A204.1 (cell line): ENCODE results near the gene ELMOD2.

ENCODE experiments used
- FAIRE-seq: peaks from 2 replicates; lab custom pipeline; 2012; peaks lifted over from hg19 to GRCh38; lab: Jason Lieb, UNC

Gene ELMOD2

GRCh38 chr4:140581078-140581477 lies 57.1 kb downstream of the ELMOD2 start:
- FAIRE-seq: no peak

- FAIRE-seq: no peak
Measured at GRCh38 chr4:140584439-140584838, 60.5 kb downstream of the ELMOD2 start.

DNA sequence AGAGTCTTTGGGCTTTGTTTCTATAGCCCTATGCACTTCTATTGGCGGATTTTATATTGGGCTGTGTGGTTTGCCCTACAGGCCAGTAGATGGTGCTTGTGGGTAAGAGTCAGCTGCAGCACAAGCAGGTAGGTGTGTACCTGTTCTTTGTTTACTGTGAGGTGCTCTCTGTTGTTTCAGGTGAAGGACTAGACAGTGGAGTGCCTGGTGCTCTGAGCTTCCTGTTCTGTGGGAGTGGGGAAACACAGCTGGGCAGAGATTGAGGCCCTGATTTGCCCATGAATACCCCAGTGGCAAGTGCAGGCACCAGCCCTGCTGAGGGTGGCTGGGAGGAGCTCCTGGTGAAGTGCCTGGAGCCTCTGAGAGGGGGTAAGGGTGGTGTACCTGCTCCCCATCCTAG lies 71.1 kb downstream of the ELMOD2 start:
- no peak for FAIRE-seq

DNA sequence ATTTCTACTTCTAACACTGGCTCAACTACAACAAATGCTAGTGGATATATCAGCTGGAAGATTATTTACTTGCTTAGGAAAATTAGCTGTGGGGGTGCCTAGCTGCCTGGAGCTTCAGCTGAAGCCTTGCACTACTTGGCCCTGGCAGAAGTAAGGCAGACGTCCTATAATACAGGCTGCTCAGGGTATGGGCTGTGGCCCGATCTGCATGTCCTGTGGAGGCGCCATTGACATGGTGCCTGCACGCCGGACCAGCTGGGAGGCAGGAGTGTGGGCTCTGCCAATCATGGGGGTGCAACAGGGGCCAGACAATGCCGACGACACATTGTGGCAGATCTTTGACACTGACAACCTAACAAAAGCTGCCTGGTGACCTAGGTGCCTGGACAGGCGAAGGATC lies 76.4 kb downstream of the ELMOD2 start:
- no peak for FAIRE-seq

GRCh38 chr4:140602714-140603113 lies 78.7 kb downstream of the ELMOD2 start:
- FAIRE-seq: no peak

DNA sequence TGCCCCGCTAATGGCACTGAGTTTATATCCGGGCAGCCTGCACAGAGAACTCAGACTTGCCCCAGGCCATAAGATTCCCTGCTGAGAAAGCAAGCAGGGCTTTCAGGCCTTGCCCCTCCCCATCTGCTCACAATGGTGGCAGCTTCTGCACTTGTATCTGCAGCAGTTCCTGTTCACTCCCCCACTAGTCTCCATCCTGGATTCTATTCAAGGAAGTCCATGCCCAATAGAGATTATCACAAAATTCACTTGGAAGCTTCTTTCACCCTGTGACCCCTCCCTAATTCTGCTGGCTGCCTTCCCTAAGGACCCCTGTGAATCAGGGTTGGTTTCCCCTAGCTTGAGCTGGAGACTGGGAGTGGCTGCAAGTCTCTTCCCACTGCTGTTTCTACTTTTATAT lies 79.3 kb downstream of the ELMOD2 start:
- FAIRE-seq: no peak
